Measurements from ENCODE around the gene SYT13.

SYT13 gene

DNA sequence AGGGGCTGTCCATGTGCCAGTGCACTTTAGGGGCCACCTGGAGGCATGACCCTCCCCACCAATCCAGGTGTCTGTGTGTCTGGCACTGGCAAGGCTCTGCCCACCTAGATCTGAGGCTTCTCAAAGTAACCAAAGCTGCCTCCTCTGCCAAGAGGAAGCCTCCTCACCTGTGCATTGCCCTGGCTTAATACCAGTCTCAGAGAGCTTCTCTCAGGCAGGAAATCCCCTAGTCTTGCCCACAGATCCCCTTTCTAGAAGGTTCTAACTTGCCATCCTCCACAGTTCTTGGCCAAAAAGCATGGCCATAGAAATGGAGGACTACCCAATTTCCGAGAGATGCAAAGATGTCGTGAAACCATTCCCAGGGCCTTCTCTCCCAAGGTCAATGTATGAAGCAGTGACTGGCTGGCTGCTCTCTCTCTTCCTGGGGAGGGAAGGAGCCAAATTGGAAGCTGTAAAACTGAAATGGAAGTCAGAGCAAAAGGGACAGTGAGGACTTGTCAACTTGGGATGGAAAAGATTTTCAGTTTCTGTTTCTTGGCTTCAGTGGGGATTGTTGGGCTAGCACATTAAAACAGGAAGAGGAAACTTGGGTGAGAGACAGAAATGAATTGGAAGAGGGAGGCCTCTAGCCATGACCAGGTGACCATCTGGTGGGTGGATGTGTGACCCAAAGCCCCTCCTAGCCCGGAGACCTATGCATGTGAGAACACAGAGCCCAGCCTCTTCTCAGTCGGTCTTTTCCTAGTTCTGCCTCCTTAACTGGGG lies 70.9 kb downstream of the SYT13 start:
- Mint-ChIP-seq H3K4me3 (no peak overlapping the region), H3K27ac (ENCODE audit: low read depth) (no peak overlapping the region), H3K4me1 (peaks cover 11% of the 10 kb centered on the region), H3K9me3 (no peaks in the 10 kb centered on the region), H3K36me3 (ENCODE audit: insufficient read depth) (peaks cover 5% of the 10 kb centered on the region), H3K27me3 (no peaks in the 10 kb centered on the region)
- ATAC-seq (replicated peaks; ENCODE audit: extremely low read depth, poor library complexity, severe bottlenecking) (no peak), DNase-seq (ENCODE audit: low spot score in 2 of 2) (no peak)

DNA sequence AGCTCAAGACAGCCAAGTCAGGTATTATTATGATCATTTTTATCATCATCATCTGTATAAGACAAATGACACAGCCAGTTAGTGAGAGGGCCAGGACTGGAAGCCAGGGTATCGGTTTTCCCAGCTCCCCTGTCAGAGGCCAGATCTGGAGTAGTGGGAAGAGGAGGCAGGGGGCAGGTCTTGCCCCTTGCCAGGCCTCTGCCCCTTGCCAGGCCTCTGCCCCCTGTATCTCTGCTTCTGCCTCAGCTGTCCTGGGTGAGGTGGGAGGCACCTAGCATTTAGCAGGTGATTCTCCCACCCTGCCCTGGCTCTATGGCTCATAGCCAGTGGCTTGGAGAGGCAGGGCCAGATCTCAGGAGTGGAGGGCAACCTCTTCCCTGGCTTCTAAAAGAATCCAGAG lies 72.4 kb downstream of the SYT13 start:
- ATAC-seq (replicated peaks; ENCODE audit: extremely low read depth, poor library complexity, severe bottlenecking) = no peak
- Mint-ChIP-seq H3K27ac (ENCODE audit: low read depth) (no peak overlapping the region), H3K4me3 (no peak overlapping the region), H3K36me3 (ENCODE audit: insufficient read depth) (peaks cover 3% of the 10 kb centered on the region), H3K27me3 (no peaks in the 10 kb centered on the region), H3K4me1 (peaks cover 11% of the 10 kb centered on the region), H3K9me3 (no peaks in the 10 kb centered on the region)
- DNase-seq (ENCODE audit: low spot score in 2 of 2) = no peak

DNA sequence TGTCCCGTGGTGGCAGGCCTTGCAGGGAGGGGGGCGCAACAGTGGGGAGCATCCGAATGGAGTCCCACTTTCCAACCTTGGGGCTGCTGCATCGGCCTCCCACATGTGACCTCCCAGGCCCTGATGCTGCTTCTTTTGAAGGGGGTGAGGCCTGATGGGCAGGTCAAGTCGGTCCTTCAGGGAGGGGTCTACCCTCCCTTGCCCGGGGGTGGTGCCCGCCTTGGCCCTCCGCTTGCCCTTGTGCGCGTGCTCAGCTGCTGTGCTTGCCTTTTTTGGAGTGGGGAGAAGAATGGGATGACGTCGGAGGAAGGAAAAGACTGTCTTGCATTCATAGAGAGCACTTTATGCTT lies 72.8 kb downstream of the SYT13 start:
- H3K4me3 Mint-ChIP-seq = no peak overlapping the region
- DNase-seq (ENCODE audit: low spot score in 2 of 2) = no peak
- H3K27ac Mint-ChIP-seq (ENCODE audit: low read depth) = no peak overlapping the region
- H3K36me3 Mint-ChIP-seq (ENCODE audit: insufficient read depth) = peaks cover 4% of the 10 kb centered on the region
- no peak for ATAC-seq (replicated peaks; ENCODE audit: extremely low read depth, poor library complexity, severe bottlenecking)
- no peaks in the 10 kb centered on the region for H3K9me3 Mint-ChIP-seq
- peaks cover 11% of the 10 kb centered on the region for H3K4me1 Mint-ChIP-seq
- H3K27me3 Mint-ChIP-seq = no peaks in the 10 kb centered on the region

DNA sequence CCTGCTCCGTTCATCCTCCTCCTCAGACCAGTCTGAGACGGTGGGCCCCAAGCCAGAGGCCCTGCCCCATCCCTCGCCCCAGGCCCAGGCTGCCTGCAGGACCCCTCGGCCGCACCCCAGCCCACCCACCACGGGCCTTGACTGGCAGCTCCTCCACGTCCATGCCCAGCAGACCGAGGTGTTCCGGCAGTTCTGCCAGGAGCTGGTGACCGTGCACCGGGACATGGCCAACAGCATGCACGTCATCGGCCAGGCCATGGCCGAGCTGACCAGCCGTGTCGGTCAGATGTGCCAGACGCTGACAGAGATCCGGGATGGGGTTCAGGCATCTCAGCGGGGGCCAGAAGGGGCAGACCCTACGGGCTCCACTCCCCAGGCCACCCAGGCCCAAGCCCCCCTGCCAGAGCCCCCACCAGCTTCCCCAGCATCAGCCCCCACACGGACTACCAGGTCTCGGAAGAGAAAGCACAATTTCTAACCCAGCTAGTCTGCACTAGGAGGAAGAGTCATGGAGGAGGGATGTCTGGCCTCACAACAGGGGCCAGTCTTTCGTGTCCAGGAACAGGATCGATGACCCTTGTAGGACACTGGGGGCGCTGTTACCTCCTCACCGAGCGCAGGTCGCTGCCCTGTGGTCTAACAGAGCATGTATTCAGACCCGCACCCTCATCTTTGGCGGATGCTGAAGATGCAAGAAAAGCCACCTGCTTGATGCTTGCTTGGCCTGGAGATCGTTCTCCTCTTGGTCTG lies 73.4 kb downstream of the SYT13 start:
- no peak for ATAC-seq (replicated peaks; ENCODE audit: extremely low read depth, poor library complexity, severe bottlenecking)
- Mint-ChIP-seq H3K27me3 (no peaks in the 10 kb centered on the region), H3K27ac (ENCODE audit: low read depth) (no peak overlapping the region), H3K36me3 (ENCODE audit: insufficient read depth) (peaks cover 5% of the 10 kb centered on the region), H3K9me3 (no peaks in the 10 kb centered on the region), H3K4me1 (peaks cover 11% of the 10 kb centered on the region), H3K4me3 (no peak overlapping the region)
- DNase-seq (ENCODE audit: low spot score in 2 of 2) = no peak

DNA sequence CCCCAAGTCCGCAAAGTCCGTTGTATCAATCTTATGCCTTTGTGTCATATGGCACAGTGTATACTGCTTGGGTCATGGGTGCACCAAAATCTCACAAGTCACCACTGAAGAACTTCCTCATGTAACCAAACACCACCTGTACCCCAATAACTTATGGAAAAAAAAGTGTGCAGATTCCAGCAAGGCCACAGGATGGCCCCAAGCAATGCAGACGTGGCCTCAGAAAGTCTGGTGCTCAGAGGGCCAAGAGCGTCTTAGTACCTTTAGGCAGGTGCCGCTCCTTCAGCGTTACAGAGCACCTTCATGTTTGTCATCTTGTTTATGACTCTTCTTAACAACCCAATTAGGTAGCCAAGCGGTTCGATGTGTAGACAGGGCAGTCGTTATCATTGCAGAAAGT lies 74.4 kb downstream of the SYT13 start:
- H3K36me3 Mint-ChIP-seq (ENCODE audit: insufficient read depth) = peaks cover 5% of the 10 kb centered on the region
- no peak overlapping the region for H3K4me3 Mint-ChIP-seq
- ATAC-seq (replicated peaks; ENCODE audit: extremely low read depth, poor library complexity, severe bottlenecking) (no peak), DNase-seq (ENCODE audit: low spot score in 2 of 2) (no peak)
- H3K4me1 Mint-ChIP-seq = peaks cover 11% of the 10 kb centered on the region
- no peaks in the 10 kb centered on the region for H3K27me3 Mint-ChIP-seq
- H3K27ac Mint-ChIP-seq (ENCODE audit: low read depth) = no peak overlapping the region
- H3K9me3 Mint-ChIP-seq = no peaks in the 10 kb centered on the region

DNA sequence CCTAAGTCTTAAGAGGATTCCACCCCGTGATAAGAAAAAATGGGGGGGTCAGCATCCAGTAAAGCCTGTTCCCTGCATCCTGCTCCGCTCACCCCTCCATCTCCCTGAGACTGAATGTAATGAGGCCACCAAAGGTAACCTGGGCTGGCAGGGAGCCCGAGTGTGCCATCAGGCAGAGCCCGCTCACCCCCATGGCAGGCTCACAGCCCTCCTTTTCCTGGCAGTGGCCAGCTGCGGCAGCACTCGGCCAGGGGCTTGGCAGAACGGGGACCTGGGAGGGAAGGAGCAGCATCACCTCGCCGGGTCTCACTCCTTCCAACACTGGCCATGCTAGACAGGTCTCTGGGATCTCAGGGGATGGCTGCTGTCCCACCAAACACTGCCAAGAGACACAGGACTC lies 75.3 kb downstream of the SYT13 start:
- H3K4me3 Mint-ChIP-seq = no peak overlapping the region
- no peak for ATAC-seq (replicated peaks; ENCODE audit: extremely low read depth, poor library complexity, severe bottlenecking)
- H3K27me3 Mint-ChIP-seq = no peaks in the 10 kb centered on the region
- H3K4me1 Mint-ChIP-seq = peaks cover 12% of the 10 kb centered on the region
- H3K27ac Mint-ChIP-seq (ENCODE audit: low read depth) = no peak overlapping the region
- DNase-seq (ENCODE audit: low spot score in 2 of 2) = no peak
- no peaks in the 10 kb centered on the region for H3K9me3 Mint-ChIP-seq
- peaks cover 5% of the 10 kb centered on the region for H3K36me3 Mint-ChIP-seq (ENCODE audit: insufficient read depth)

DNA sequence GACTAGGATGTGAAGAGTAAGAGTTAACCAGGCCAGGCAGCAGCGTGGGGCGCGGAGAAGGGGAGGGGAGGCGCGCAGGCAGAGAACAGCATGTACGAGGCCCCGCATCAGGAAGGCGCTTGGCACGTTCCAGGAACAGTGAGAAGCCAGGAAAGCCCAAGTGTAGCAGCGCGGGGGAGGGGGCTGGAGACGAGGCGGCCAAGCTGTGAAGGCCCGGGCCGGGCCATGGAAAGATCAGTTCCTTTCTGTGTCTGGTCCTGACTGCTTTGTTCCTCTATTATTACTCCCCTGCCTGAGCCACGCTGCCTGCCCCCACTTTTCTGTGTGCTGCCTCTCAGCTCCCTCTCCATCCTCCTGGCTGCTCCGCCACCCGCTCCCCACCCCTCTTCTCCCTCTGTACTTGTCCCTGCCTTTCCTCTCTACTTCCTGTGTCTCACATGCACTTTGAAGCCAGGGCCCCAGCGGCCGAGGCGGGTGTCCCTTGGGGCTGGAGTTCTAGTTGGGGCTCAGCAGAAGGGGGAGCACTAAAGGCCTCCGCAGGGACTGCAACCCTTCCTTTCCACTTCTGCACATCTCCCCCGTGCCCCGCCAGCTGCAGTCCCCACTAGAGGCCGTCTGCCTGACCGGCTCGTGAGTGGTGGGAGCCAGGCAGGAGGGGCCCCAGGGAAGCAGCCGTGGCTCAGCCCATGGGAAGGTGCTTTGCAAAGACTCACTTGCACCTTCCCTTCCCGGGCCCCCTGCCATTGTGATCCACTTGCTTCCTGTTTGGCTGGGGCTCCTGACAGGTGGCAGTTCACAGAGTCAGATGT lies 76.0 kb downstream of the SYT13 start:
- H3K9me3 Mint-ChIP-seq = no peaks in the 10 kb centered on the region
- no peak overlapping the region for H3K27ac Mint-ChIP-seq (ENCODE audit: low read depth)
- H3K4me3 Mint-ChIP-seq = no peak overlapping the region
- ATAC-seq (replicated peaks; ENCODE audit: extremely low read depth, poor library complexity, severe bottlenecking) = no peak
- H3K36me3 Mint-ChIP-seq (ENCODE audit: insufficient read depth) = peaks cover 5% of the 10 kb centered on the region
- peaks cover 15% of the 10 kb centered on the region for H3K4me1 Mint-ChIP-seq
- no peaks in the 10 kb centered on the region for H3K27me3 Mint-ChIP-seq
- DNase-seq (ENCODE audit: low spot score in 2 of 2) = no peak

DNA sequence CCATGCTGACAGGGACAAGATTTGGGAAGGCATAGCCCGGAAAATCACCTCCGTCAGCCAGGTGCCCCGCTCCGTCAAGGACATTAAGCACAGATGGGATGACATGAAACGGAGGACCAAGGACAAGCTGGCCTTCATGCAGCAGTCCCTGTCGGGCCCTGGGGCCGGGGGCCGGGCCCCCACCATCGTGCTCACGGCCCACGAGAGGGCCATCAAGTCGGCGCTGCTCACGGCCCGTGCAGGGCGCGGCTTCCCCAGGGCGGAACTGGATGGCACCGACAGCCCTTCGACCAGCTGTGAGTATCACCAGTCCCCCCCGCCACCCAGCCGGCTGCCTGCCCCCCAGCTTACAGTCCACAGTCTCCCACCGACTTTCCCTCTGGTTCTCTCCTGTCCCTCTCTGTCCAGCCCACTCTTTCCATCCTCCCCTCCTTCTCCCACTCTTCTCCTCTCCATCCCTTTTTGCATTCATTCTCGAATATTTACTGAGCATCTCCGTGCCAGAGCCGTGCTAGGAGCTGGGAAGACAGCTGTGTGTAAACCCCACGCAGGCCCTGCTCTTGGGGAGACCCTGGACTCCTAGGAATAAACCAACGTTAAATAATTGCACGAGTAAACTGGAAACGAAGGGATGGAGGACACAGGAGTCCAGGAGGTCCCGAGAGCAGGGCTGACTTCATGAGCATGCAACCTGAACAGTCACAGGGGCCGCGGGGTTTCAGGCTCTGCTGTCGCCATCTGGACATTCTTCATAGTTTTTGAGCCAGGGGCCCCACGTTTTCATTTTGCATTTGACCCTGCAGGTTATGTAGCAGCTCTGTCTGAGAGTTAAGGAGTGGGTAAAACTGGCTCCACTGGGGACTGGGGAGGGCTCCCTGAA lies 76.9 kb downstream of the SYT13 start:
- no peaks in the 10 kb centered on the region for H3K9me3 Mint-ChIP-seq
- no peak overlapping the region for H3K27ac Mint-ChIP-seq (ENCODE audit: low read depth)
- no peak for ATAC-seq (replicated peaks; ENCODE audit: extremely low read depth, poor library complexity, severe bottlenecking)
- no peaks in the 10 kb centered on the region for H3K27me3 Mint-ChIP-seq
- no peak for DNase-seq (ENCODE audit: low spot score in 2 of 2)
- peaks cover 10% of the 10 kb centered on the region for H3K4me1 Mint-ChIP-seq
- H3K4me3 Mint-ChIP-seq = no peak overlapping the region
- H3K36me3 Mint-ChIP-seq (ENCODE audit: insufficient read depth) = peaks cover 5% of the 10 kb centered on the region

DNA sequence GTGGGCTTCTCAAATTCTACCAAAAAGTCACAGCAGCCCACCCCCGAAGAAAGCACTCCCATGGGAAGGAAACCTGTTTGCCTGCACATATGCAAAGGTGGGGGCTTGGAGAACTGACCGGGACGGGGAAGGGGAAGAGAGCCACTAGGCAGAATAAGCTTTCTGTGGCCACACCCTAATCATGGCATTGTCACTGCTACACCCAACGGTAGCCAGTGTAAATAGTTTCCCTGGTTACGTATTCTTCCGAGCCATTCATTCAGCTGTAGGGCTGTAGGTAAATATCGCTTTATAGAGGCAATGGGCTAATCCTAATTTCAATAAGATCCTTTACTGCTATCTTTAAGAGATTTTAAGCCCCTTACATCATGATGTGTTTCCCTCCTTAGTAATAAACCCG lies 78.0 kb downstream of the SYT13 start:
- Mint-ChIP-seq H3K27ac (ENCODE audit: low read depth) (no peak overlapping the region), H3K4me3 (no peak overlapping the region), H3K4me1 (peaks cover 11% of the 10 kb centered on the region), H3K9me3 (no peaks in the 10 kb centered on the region), H3K36me3 (ENCODE audit: insufficient read depth) (peaks cover 5% of the 10 kb centered on the region), H3K27me3 (no peaks in the 10 kb centered on the region)
- no peak for ATAC-seq (replicated peaks; ENCODE audit: extremely low read depth, poor library complexity, severe bottlenecking)
- DNase-seq (ENCODE audit: low spot score in 2 of 2) = no peak

DNA sequence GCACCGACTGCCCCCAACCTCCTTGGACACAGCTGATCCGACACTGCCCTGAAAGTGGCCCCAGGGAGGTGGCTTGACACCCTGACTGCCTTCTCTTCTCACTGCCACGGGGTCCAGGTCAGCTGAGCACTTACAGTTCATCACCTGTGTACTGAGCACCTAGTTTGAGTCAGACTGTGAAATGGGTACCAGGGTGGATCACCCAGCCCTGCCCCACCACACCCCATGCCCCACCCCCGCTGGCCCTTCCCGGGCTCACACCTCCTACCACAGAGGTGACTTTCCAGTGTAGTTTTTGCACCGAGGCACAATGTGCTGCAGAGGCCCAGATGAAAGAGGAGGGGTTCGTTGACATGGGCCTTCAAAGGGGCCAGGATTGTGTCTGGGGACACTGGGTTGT lies 80.2 kb downstream of the SYT13 start:
- Mint-ChIP-seq H3K27ac (ENCODE audit: low read depth) (peak overlapping the region; percentile 53), H3K9me3 (no peaks in the 10 kb centered on the region), H3K36me3 (ENCODE audit: insufficient read depth) (peaks cover 7% of the 10 kb centered on the region), H3K4me1 (peaks cover 18% of the 10 kb centered on the region), H3K4me3 (no peak overlapping the region), H3K27me3 (no peaks in the 10 kb centered on the region)
- DNase-seq (ENCODE audit: low spot score in 2 of 2) = no peak
- no peak for ATAC-seq (replicated peaks; ENCODE audit: extremely low read depth, poor library complexity, severe bottlenecking)

DNA sequence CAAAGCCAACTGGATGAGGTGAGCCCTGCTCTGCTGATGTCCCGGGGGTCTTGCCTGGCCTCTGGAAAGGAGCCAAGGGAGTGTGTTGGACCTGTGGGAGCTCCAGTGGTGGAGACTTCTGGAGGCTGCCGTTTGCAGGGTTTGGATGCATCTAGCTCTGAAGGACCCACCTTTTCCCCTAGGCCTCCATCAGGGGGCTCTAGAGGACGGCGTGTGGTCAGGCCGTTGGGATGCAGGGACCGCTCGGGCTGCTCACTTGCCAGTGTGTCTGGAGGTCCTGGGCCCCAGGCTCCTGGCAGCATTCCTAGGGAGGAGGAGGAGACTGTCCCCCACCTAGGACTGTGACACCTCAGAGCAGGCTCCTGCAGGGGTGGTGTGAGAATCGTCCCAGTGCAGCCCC lies 81.4 kb downstream of the SYT13 start:
- no peaks in the 10 kb centered on the region for H3K27me3 Mint-ChIP-seq
- no peaks in the 10 kb centered on the region for H3K9me3 Mint-ChIP-seq

DNA sequence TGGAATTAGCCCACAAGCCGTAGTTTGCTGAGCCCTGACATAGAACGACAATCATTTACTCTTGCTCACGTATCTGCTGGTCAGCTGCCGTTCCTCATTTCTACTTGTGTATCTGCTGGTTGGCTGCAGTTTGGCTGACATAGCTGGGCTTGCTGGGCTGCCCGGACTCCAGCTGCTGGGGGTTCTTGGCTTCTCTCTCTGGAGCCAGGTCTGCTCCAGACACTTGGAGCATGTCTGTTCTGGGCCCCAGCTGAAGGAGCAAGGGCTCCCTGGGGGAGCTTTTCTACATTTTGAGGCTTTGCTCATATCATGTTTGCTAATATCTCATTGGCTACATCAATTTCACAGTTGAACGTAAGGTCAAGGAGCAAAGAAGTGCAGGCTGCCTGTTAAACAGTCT lies 92.4 kb downstream of the SYT13 start:
- no peaks in the 10 kb centered on the region for H3K9me3 Mint-ChIP-seq
- DNase-seq (ENCODE audit: low spot score in 2 of 2) (no peak), ATAC-seq (replicated peaks; ENCODE audit: extremely low read depth, poor library complexity, severe bottlenecking) (no peak)
- H3K36me3 Mint-ChIP-seq (ENCODE audit: insufficient read depth) = peaks cover 4% of the 10 kb centered on the region
- no peak overlapping the region for H3K4me3 Mint-ChIP-seq
- no peaks in the 10 kb centered on the region for H3K4me1 Mint-ChIP-seq
- no peaks in the 10 kb centered on the region for H3K27me3 Mint-ChIP-seq
- no peak overlapping the region for H3K27ac Mint-ChIP-seq (ENCODE audit: low read depth)

More for the DNA sequence above, 81.4 kb downstream of the SYT13 start:
- Mint-ChIP-seq H3K27ac (ENCODE audit: low read depth) (no peak overlapping the region), H3K4me3 (no peak overlapping the region), H3K36me3 (ENCODE audit: insufficient read depth) (peaks cover 7% of the 10 kb centered on the region), H3K4me1 (peaks cover 18% of the 10 kb centered on the region)
- DNase-seq (ENCODE audit: low spot score in 2 of 2) (no peak), ATAC-seq (replicated peaks; ENCODE audit: extremely low read depth, poor library complexity, severe bottlenecking) (no peak)
